Brain microvascular endothelial cell (primary cell): ENCODE data around the gene NRXN3.

Source experiments
- DNase-seq: peaks from one replicate; pipeline ENCODE4 v3.0.0-alpha.2; 2020
- H3K27ac ChIP-seq: fragments of 250-450 bp; sonication (Bioruptor Pico); 2 replicates; pipeline ENCODE4 v1.5.1; 2020; ENCODE audit warnings: mild to moderate bottlenecking, moderate library complexity
- H3K27me3 ChIP-seq: fragments of 250-450 bp; sonication (Bioruptor Pico); replicated peaks from 2 replicates; pipeline ENCODE4 v1.5.1; 2020; ENCODE audit warnings: mild to moderate bottlenecking
- H3K36me3 ChIP-seq: fragments of 250-450 bp; sonication (Bioruptor Pico); replicated peaks from 2 replicates; pipeline ENCODE4 v1.5.1; 2020; ENCODE audit warnings: mild to moderate bottlenecking
- H3K4me3 ChIP-seq: 2 replicates; pipeline ENCODE4 v1.5.1; 2011; ENCODE audit warnings: low read depth, mild to moderate bottlenecking, control low read depth, low read length, moderate library complexity
- CTCF ChIP-seq: IDR thresholded peaks from 2 replicates; pipeline ENCODE4 v1.5.1; 2011; ENCODE audit warnings: low read depth, mild to moderate bottlenecking, moderate library complexity, low read length, control low read depth, inconsistent platforms; ENCODE audit errors: missing control alignments
- in situ Hi-C: cut with HindIII; loops from 2 replicates; pipeline ENCODE4 v1.10.0; 2017; ENCODE audit warnings: low sequenced_read_pairs, low pct_ligation_motif_present

Gene NRXN3

GRCh38 chr14:79599239-79599638 is 1429.1 kb downstream of the NRXN3 start:
- Histone ChIP-seq H3K27me3 (no peaks in the 10 kb centered on the region), H3K27ac (no peak overlapping the region), H3K36me3 (no peaks in the 10 kb centered on the region), H3K4me3 (no peak overlapping the region)
- TF ChIP-seq CTCF: no peak
- in situ Hi-C loops: no loop called here
- DNase-seq: no peak

GRCh38 chr14:79600406-79600805 is 1430.2 kb downstream of the NRXN3 start:
- DNase-seq: no peak
- Histone ChIP-seq H3K4me3 (no peak overlapping the region), H3K27ac (no peak overlapping the region), H3K36me3 (no peaks in the 10 kb centered on the region), H3K27me3 (no peaks in the 10 kb centered on the region)
- no peak for TF ChIP-seq CTCF
- in situ Hi-C loops: no loop called here

GRCh38 chr14:79601579-79601978 is 1431.4 kb downstream of the NRXN3 start:
- no peak for DNase-seq
- H3K27me3 ChIP-seq: no peaks in the 10 kb centered on the region
- no peak for TF ChIP-seq CTCF
- in situ Hi-C loops: no loop called here
- H3K36me3 ChIP-seq: no peaks in the 10 kb centered on the region
- no peak overlapping the region for H3K27ac ChIP-seq
- H3K4me3 ChIP-seq: no peak overlapping the region

DNA sequence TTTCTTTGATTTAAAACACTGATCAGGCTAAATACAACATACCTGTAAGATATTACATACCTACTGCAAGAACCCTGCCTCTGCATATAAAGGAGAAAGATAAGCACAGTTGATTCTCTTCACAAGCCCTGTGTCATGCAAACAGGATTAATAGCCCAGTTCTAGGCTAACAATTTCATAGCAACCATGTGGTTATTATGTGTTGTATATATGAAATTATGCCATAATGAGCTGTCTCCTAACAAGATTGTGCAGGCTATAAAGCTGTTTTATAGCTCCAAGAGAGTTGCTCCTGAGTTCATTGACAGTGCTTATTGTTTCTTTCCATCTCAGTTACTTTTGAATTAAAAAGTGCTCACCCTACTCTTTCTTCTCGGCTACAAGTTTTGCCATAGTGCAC is 1431.9 kb downstream of the NRXN3 start:
- Histone ChIP-seq H3K36me3 (no peaks in the 10 kb centered on the region), H3K27me3 (no peaks in the 10 kb centered on the region), H3K27ac (no peak overlapping the region), H3K4me3 (no peak overlapping the region)
- DNase-seq: no peak
- in situ Hi-C loops: no loop called here
- TF ChIP-seq CTCF: no peak

DNA sequence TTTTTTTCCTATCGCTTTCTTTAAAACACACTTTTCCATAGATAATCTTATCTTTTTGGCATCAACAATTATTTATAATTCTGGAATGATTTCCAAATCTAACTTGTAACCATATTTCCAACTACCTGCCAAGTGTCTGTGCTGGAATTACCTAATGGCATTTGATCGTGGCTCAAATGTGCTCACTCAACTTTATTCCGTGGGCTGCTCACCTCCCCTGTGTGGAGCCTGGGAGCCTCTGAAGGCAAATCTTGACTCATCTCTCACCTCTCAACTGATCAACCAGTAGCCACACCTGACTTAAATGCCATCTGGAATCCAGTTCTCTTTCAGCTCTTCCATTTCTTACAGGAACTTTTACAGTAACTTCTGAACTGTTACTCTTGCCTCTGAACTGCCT is 1432.6 kb downstream of the NRXN3 start:
- no peak overlapping the region for H3K27ac ChIP-seq
- H3K36me3 ChIP-seq: no peaks in the 10 kb centered on the region
- no peak for DNase-seq
- TF ChIP-seq CTCF: no peak
- H3K27me3 ChIP-seq: no peaks in the 10 kb centered on the region
- in situ Hi-C loops: no loop called here
- no peak overlapping the region for H3K4me3 ChIP-seq

- no peaks in the 10 kb centered on the region for H3K27me3 ChIP-seq
- TF ChIP-seq CTCF: no peak
- no peak overlapping the region for H3K27ac ChIP-seq
- H3K4me3 ChIP-seq: no peak overlapping the region
- in situ Hi-C loops: no loop called here
- DNase-seq: no peak
- H3K36me3 ChIP-seq: no peaks in the 10 kb centered on the region
These were observed 1435.7 kb downstream of the NRXN3 start for GRCh38 chr14:79605849-79606248.
